AG04449 (cell line): ENCODE data around the gene APRT.

ENCODE experiments used
- CTCF ChIA-PET: fragments of 350-600 bp; formaldehyde crosslinking; extraction: SDS; loops from one replicate; lab custom pipeline; 2021; ENCODE audit warnings: antibody characterized with exemption; lab: Yijun Ruan, JAX
- POLR2A ChIA-PET: fragments of 400-600, 350-600 bp; formaldehyde crosslinking; extraction: SDS; loops from one replicate; lab custom pipeline; 2020; ENCODE audit warnings: antibody characterized with exemption, inconsistent platforms; lab: Yijun Ruan, JAX
- DNase-seq: peaks from one replicate; pipeline ENCODE4 v3.0.0-alpha.2; 2010; ENCODE audit warnings: low read depth, low spot score
- H3K4me3 ChIP-seq: 2 replicates; pipeline ENCODE4 v1.5.1; 2011; ENCODE audit warnings: low read depth, mild to moderate bottlenecking, control low read depth, low read length
- CTCF ChIP-seq: IDR thresholded peaks from one replicate; pipeline ENCODE4 v1.5.1; 2011; ENCODE audit warnings: mild to moderate bottlenecking, moderate library complexity, low read length, control low read depth, inconsistent platforms; ENCODE audit not compliant: insufficient read depth; ENCODE audit errors: missing control alignments

The APRT gene

GRCh38 chr16:88850531-88851199 lies 38.9 kb upstream of the APRT start:
- DNase-seq = no peak
- no peak for TF ChIP-seq CTCF
- H3K4me3 ChIP-seq = no peak overlapping the region
- ChIA-PET CTCF (no interaction called here), POLR2A (no interaction called here)

- ChIA-PET CTCF (interaction anchor here (1.5 kb wide), 1 partner anchor 9 kb away, joined by 7 read pairs; no protein-coding TSS in a partner anchor), POLR2A (no interaction called here)
- H3K4me3 ChIP-seq = no peak overlapping the region
- DNase-seq = no peak
- no peak for TF ChIP-seq CTCF
Measured at GRCh38 chr16:88848557-88848956, 36.8 kb upstream of the APRT start.

- TF ChIP-seq CTCF = no peak
- ChIA-PET CTCF (no interaction called here), POLR2A (no interaction called here)
- no peak overlapping the region for H3K4me3 ChIP-seq
- DNase-seq = no peak
Measured at GRCh38 chr16:88847654-88848053, 35.9 kb upstream of the APRT start.

- no peak for DNase-seq
- TF ChIP-seq CTCF = no peak
- CTCF ChIA-PET = interaction anchor here (1.2 to 1.5 kb wide), 2 partner anchors 11 to 34 kb away, joined by 4 to 5 read pairs; partner anchors contain the start of genes APRT, GALNS and TRAPPC2L
- H3K4me3 ChIP-seq = no peak overlapping the region
- POLR2A ChIA-PET = no interaction called here
Measured at GRCh38 chr16:88846088-88846487, 34.4 kb upstream of the APRT start.

DNA sequence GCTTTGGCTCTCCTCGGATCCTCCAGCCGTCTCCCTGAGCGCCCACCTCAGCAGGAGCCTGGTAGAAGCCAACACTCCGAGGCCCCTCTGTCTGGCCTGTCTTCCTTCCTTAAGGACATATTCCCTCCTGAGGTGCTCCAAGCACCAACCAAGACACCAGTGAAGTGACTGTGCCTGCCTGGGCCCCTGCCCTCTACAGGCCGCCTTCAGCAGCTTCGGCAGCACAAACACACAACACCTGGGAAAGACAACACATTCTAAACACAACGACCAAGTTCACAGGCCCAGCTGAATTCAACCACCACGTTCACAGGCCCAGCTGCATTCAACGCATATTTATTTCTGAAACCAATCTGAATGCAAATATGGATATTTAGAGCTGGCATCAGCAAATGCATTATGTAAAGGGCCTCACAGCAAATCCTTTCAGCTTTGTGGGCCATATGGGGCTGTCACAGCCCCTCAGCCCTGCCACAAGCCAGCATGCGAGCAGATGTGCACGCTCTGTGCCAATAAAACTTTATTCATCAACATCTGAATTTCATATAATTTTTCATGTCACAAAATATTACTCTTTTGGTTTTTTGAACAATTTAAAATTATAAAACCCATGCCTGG lies 32.8 kb upstream of the APRT start:
- ChIA-PET POLR2A (no interaction called here), CTCF (no interaction called here)
- no peak overlapping the region for H3K4me3 ChIP-seq
- DNase-seq = no peak
- no peak for TF ChIP-seq CTCF

- CTCF ChIA-PET = interaction anchor here (1.1 kb wide), 1 partner anchor 15 kb away, joined by 3 read pairs; no protein-coding TSS in a partner anchor
- POLR2A ChIA-PET = no interaction called here
- no peak for DNase-seq
- no peak overlapping the region for H3K4me3 ChIP-seq
- TF ChIP-seq CTCF = no peak
Measured at GRCh38 chr16:88843256-88843655, 31.5 kb upstream of the APRT start.
